ENCODE measurements around the gene GP1BB. TPM values are rescaled to one million over a fixed set of nuclear protein-coding genes. Genes with fewer than 3 reads are reported as not detected.

GP1BB gene
- polyA plus RNA-seq, 3 donors = 0.13 to 1.5 (median 0.26) TPM

DNA sequence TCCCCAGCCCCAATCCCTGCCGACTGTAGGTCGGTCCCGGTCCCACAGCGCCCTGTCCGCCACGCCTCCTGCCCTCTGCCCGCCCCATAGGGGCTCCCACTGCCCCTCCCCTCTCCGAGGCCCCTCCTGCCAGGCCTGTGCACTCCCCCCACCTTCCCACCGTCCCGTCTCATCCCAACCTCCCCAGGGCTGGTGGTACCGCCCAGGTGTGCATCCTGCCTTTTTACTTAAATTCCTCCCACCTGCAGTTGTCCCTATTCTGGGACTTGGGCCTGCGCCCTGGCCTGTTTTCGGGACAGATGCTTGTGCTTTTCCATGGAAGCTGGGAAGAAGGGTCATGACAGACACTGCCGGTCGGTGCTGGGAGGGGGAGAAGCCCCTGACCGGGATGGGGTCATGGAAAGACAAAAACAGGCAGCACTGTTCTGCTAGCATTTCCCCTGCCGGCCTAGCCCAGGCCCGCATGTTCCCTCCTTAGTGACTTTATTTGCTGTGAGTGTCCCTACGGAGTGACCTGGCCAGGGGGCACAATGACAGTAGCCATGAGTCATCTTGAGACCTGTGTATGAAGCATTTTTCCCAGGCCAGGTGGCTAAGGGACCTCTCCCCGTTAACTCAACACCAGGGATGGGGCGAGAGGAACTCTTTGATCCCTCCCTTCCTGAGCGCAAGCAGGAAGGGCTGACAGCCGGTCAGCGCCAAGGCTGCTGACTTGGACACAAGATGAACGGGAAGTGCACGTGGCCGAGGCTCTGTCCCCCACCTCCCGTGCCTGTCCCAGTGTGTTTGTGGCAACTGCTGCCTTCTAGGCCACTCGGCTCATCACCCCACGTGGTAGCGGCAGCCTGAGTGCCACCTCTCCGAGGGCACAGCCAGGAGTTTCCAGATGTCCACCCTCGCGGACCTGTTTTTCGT is 44.3 kb downstream of the GP1BB start:
- H3K9me3 ChIP-seq (replicated peaks in 1 of 2; ENCODE audit: control insufficient read depth in 1 of 2, insufficient read depth in 1 of 2, low read length in 2 of 2) = peaks cover 6 to 32% of the 10 kb centered on the region in 2 donors
- Mint-ChIP-seq H3K27ac (no peak overlapping the region), H3K36me3 (peaks cover 0 to 6% of the 10 kb centered on the region in 2 donors), H3K4me3 (peak overlapping the region; percentile 6 to 80), H3K9me3 (peaks cover 0 to 21% (median 9%) of the 10 kb centered on the region in 7 donors), H3K4me1 (peaks cover 18% of the 10 kb centered on the region), H3K27me3 (ENCODE audit: low read depth in 3 of 3) (peaks cover 74 to 94% (median 83%) of the 10 kb centered on the region in 3 donors)
- no peak overlapping the region for H3K9ac ChIP-seq (ENCODE audit: insufficient read depth, low read length, poor library complexity, severe bottlenecking)
- H3K4me3 ChIP-seq (replicated peaks in 1 of 3; ENCODE audit: low read depth in 2 of 3, low read length in 3 of 3) = peak overlapping the region in 1 of 3 experiments; percentile 40
- H2AFZ ChIP-seq (ENCODE audit: insufficient read depth, low read depth, low read length, poor library complexity, severe bottlenecking) = no peak overlapping the region
- WGBS (ENCODE audit: insufficient coverage) = 22% methylated on average over 32 of the region's 35 CpGs
- peaks cover 19 to 31% of the 10 kb centered on the region in 2 donors for H3K4me1 ChIP-seq (ENCODE audit: control insufficient read depth in 1 of 2, insufficient read depth in 2 of 2, low read length in 2 of 2)
- H3K27me3 ChIP-seq (ENCODE audit: control insufficient read depth in 2 of 2, insufficient read depth in 2 of 2, low read length in 2 of 2) = peaks cover 34 to 73% of the 10 kb centered on the region in 2 donors
- no peaks in the 10 kb centered on the region for H4K20me1 ChIP-seq (ENCODE audit: insufficient read depth, low read length)
- H3K27ac ChIP-seq (ENCODE audit: low read depth in 1 of 2, low read length in 2 of 2) = no peak overlapping the region
- H3K4me2 ChIP-seq (replicated peaks; ENCODE audit: extremely low read depth, low read length, poor library complexity, severe bottlenecking) = peak overlapping the region; percentile 51
- peak in 1 of 3 donors; percentile 4 for DNase-seq
- no peaks in the 10 kb centered on the region for H3K79me2 ChIP-seq (ENCODE audit: insufficient read depth, low read length)
- intact Hi-C loops (cut with micrococcal nuclease) = no loop called here
- no peaks in the 10 kb centered on the region for H3K36me3 ChIP-seq (replicated peaks in 1 of 2; ENCODE audit: control insufficient read depth in 1 of 2, insufficient read depth in 2 of 2, low read length in 2 of 2)
- TF ChIP-seq, protein P1, sequence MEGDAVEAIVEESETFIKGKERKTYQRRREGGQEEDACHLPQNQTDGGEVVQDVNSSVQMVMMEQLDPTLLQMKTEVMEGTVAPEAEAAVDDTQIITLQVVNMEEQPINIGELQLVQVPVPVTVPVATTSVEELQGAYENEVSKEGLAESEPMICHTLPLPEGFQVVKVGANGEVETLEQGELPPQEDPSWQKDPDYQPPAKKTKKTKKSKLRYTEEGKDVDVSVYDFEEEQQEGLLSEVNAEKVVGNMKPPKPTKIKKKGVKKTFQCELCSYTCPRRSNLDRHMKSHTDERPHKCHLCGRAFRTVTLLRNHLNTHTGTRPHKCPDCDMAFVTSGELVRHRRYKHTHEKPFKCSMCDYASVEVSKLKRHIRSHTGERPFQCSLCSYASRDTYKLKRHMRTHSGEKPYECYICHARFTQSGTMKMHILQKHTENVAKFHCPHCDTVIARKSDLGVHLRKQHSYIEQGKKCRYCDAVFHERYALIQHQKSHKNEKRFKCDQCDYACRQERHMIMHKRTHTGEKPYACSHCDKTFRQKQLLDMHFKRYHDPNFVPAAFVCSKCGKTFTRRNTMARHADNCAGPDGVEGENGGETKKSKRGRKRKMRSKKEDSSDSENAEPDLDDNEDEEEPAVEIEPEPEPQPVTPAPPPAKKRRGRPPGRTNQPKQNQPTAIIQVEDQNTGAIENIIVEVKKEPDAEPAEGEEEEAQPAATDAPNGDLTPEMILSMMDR (IDR thresholded peaks at IDR 0.05) = no peak

DNA sequence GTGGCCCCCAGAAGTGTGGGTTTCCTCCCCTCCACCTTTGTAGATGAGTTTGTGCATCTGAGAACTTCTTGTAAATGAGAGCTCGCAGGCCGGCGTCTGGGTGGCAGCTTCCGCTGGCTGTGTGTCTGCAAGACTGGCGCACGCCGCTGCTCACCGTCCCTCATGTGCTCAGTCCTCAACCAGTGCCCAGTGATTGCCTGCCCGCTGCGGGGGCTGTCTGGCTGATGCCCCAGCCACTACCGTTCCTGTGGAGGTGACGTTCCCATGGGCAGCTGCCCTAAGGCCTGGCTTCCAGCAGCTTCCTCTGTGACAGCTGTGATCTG is 46.0 kb downstream of the GP1BB start:
- H3K9me3 ChIP-seq (replicated peaks in 1 of 2; ENCODE audit: control insufficient read depth in 1 of 2, insufficient read depth in 1 of 2, low read length in 2 of 2) = peaks cover 6 to 21% of the 10 kb centered on the region in 2 donors
- peaks cover 0 to 16% (median 9%) of the 10 kb centered on the region in 7 donors for H3K9me3 Mint-ChIP-seq
- H3K4me1 ChIP-seq (ENCODE audit: control insufficient read depth in 1 of 2, insufficient read depth in 2 of 2, low read length in 2 of 2) = peaks cover 26 to 36% of the 10 kb centered on the region in 2 donors
- no peak overlapping the region for H3K9ac ChIP-seq (ENCODE audit: insufficient read depth, low read length, poor library complexity, severe bottlenecking)
- H3K4me3 Mint-ChIP-seq = peak overlapping the region in 1 of 2 donors; percentile 52
- H3K27ac ChIP-seq (ENCODE audit: low read depth in 1 of 2, low read length in 2 of 2) = no peak overlapping the region
- WGBS (ENCODE audit: insufficient coverage) = 94% methylated on average over 10 of the region's 12 CpGs
- H3K27me3 ChIP-seq (ENCODE audit: control insufficient read depth in 2 of 2, insufficient read depth in 2 of 2, low read length in 2 of 2) = peaks cover 30 to 60% of the 10 kb centered on the region in 2 donors
- no peak for DNase-seq
- intact Hi-C loops (cut with micrococcal nuclease) = no loop called here
- H3K4me3 ChIP-seq (replicated peaks in 1 of 3; ENCODE audit: low read depth in 2 of 3, low read length in 3 of 3) = no peak overlapping the region
- H3K79me2 ChIP-seq (ENCODE audit: insufficient read depth, low read length) = no peaks in the 10 kb centered on the region
- H3K27ac Mint-ChIP-seq = no peak overlapping the region
- no peaks in the 10 kb centered on the region for H3K36me3 ChIP-seq (replicated peaks in 1 of 2; ENCODE audit: control insufficient read depth in 1 of 2, insufficient read depth in 2 of 2, low read length in 2 of 2)
- no peaks in the 10 kb centered on the region for H4K20me1 ChIP-seq (ENCODE audit: insufficient read depth, low read length)
- H3K36me3 Mint-ChIP-seq = peaks cover 0 to 6% of the 10 kb centered on the region in 2 donors
- H2AFZ ChIP-seq (ENCODE audit: insufficient read depth, low read depth, low read length, poor library complexity, severe bottlenecking) = no peak overlapping the region
- H3K27me3 Mint-ChIP-seq (ENCODE audit: low read depth in 3 of 3) = peaks cover 62 to 83% (median 73%) of the 10 kb centered on the region in 3 donors
- TF ChIP-seq, protein P1 (IDR thresholded peaks at IDR 0.05) = no peak
- peaks cover 23% of the 10 kb centered on the region for H3K4me1 Mint-ChIP-seq
- no peak overlapping the region for H3K4me2 ChIP-seq (replicated peaks; ENCODE audit: extremely low read depth, low read length, poor library complexity, severe bottlenecking)
